ENCODE data around the gene KCNMA1.

DNA sequence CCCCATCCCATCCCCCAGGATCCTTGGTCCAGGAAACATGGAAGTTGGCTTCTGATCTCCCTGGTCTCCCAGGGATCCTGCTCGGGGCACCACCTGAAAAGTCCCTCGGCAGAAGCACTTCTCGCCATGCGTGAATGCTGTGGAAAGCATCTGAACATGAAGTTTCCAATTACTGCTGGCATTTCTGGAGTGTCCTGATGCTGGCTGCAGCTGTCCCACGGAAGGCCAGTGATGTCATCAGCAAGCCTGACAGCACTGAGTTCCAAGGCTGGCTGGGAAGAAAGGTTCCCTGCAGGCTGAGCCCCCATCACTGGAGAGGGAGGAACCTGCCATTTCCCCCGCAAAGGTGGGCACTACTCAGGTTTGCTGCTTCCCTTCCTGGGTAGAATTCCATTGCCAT is 71.4 kb downstream of the KCNMA1 start:
- TF ChIP-seq, protein P1, sequence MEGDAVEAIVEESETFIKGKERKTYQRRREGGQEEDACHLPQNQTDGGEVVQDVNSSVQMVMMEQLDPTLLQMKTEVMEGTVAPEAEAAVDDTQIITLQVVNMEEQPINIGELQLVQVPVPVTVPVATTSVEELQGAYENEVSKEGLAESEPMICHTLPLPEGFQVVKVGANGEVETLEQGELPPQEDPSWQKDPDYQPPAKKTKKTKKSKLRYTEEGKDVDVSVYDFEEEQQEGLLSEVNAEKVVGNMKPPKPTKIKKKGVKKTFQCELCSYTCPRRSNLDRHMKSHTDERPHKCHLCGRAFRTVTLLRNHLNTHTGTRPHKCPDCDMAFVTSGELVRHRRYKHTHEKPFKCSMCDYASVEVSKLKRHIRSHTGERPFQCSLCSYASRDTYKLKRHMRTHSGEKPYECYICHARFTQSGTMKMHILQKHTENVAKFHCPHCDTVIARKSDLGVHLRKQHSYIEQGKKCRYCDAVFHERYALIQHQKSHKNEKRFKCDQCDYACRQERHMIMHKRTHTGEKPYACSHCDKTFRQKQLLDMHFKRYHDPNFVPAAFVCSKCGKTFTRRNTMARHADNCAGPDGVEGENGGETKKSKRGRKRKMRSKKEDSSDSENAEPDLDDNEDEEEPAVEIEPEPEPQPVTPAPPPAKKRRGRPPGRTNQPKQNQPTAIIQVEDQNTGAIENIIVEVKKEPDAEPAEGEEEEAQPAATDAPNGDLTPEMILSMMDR (conservative IDR thresholded peaks at IDR 0.05; ENCODE audit: low read depth, low read length): no peak
- no peak for TF ChIP-seq EZH2 (IDR thresholded peaks at IDR 0.05; ENCODE audit: low read length, unreplicated experiment)

Data from PC-3 (cell line).